Measurements from ENCODE around the gene HPF1. TPM values are rescaled to one million over a fixed set of nuclear protein-coding genes. Genes with fewer than 3 reads are reported as not detected.

The HPF1 gene
- total and polyA plus RNA-seq, 2 of the 13 experiments (the other 11 are each of a cell fraction or from before 2014, with no cell fraction given), result 5.1 to 14.8 TPM

DNA sequence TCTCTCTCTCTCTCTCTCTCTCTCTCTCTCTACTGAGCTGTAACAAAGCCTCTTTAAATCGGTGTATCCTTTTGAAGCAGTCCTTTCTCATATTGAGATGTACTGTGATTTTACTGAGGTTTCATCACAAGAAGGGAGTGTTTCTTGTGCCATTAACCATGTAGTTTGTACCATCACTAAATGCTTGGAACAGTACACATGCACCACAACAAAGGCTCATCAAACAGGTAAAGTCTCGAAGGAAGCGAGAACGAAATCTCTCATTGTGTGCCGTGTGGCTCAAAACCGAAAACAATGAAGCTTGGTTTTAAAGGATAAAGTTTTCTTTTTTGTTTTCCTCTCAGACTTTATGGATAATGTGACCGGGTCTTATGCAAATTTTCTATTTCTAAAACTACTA lies 37.2 kb downstream of the HPF1 start:
- H3K36me3 ChIP-seq (replicated peaks in 1 of 2; ENCODE audit: control insufficient read depth in 1 of 2, insufficient read depth in 2 of 2, low read length in 2 of 2), result peaks cover 1 to 9% of the 10 kb centered on the region in 2 experiments; a peak in 1 of 5 replicates
- BruUV-seq (replicated peaks), result no TSS peak
- no peak overlapping the region for H3K4me2 ChIP-seq (ENCODE audit: low read depth, low read length)
- FAIRE-seq (no peak), DNase-seq (ENCODE audit: low spot score) (no peak), ATAC-seq (no peak)
- POLR2A ChIA-PET, result no interaction called here
- no peaks in the 10 kb centered on the region for H4K20me1 ChIP-seq (ENCODE audit: insufficient read depth, low read length)
- H2AFZ ChIP-seq (ENCODE audit: low read length), result no peak overlapping the region
- H3K9me3 ChIP-seq (ENCODE audit: low read length), result no peaks in the 10 kb centered on the region
- CTCF ChIA-PET (ENCODE audit: low intra/inter-chr PET ratio, low total read pairs), result no interaction called here
- no peaks in the 10 kb centered on the region for H3K27me3 ChIP-seq (ENCODE audit: control insufficient read depth in 1 of 2, insufficient read depth in 2 of 2, low read length in 2 of 2)
- no peaks in the 10 kb centered on the region for H3K79me2 ChIP-seq (ENCODE audit: insufficient read depth, low read length)
- 97% methylated on average over 7 of the region's 7 CpGs for WGBS (ENCODE audit: low lambda C conversion rate)
- no peak overlapping the region for H3K4me3 ChIP-seq (replicated peaks in 1 of 3; ENCODE audit: insufficient read depth in 1 of 3, low read depth in 2 of 3, low read length in 3 of 3)
- intact Hi-C loops (cut with micrococcal nuclease; ENCODE audit: unreplicated experiment), result no loop called here
- no peaks in the 10 kb centered on the region for H3K4me1 ChIP-seq (ENCODE audit: insufficient read depth, low read length)
- TF ChIP-seq KLF6 (CRISPR knock-in tag; IDR thresholded peaks at IDR 0.05) (no peak), ARNT2 (CRISPR knock-in tag; IDR thresholded peaks at IDR 0.05; ENCODE audit: low read depth) (no peak), SUZ12 (IDR thresholded peaks at IDR 0.05; ENCODE audit: low read depth, low read length) (no peak), ZKSCAN1 (IDR thresholded peaks at IDR 0.05; ENCODE audit: low read length) (no peak), JUND (CRISPR knock-in tag; IDR thresholded peaks at IDR 0.05) (no peak)
- no peak overlapping the region for H3K27ac ChIP-seq (ENCODE audit: extremely low read length, insufficient read depth, low read length)
- in situ Hi-C loops (cut with HindIII; ENCODE audit: extremely low pct_ligation_motif_present, low pct_unique_long_range_greater_than_20kb), result no loop called here
- no peak overlapping the region for H3K9ac ChIP-seq (ENCODE audit: insufficient read depth, low read depth, low read length)

DNA sequence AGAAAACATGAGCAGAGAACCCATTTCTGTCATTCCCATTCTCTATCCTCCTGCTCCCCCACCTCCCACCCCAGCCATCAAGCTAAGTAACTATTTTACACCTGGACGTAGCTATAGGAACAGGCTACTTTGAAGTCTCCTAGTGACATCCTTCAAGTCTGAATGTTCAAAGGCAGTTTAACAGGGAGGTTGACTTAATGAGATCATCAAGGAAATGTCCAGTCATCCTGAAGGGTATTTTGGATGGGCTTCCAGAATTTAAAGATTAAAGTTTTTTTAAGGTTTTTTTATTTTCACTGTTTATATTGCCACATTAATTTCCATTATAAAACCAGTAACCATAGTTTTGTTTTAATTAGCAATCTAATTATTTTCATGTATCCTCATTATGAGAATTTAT lies 41.1 kb downstream of the HPF1 start:
- no peaks in the 10 kb centered on the region for H3K9me3 ChIP-seq (ENCODE audit: low read length)
- CTCF ChIA-PET (ENCODE audit: low intra/inter-chr PET ratio, low total read pairs), result no interaction called here
- intact Hi-C loops (cut with micrococcal nuclease; ENCODE audit: unreplicated experiment) (no loop called here), in situ Hi-C loops (cut with HindIII; ENCODE audit: extremely low pct_ligation_motif_present, low pct_unique_long_range_greater_than_20kb) (loop anchor here (10.0 kb wide), 1 partner anchor 102 kb away; the partner anchor contains the start of gene NEK1)
- peaks cover 4 to 15% of the 10 kb centered on the region in 2 experiments; a peak in 2 of 5 replicates for H3K36me3 ChIP-seq (replicated peaks in 1 of 2; ENCODE audit: control insufficient read depth in 1 of 2, insufficient read depth in 2 of 2, low read length in 2 of 2)
- WGBS (ENCODE audit: low lambda C conversion rate), result 88% methylated on average over 1 of the region's 1 CpG
- H3K79me2 ChIP-seq (ENCODE audit: insufficient read depth, low read length), result no peaks in the 10 kb centered on the region
- POLR2A ChIA-PET, result interaction anchor here (0.7 kb wide), 1 partner anchor 12 kb away, joined by 3 read pairs; no protein-coding TSS in a partner anchor
- no peak for ATAC-seq
- no peak overlapping the region for H3K27ac ChIP-seq (ENCODE audit: extremely low read length, insufficient read depth, low read length)
- H4K20me1 ChIP-seq (ENCODE audit: insufficient read depth, low read length), result no peaks in the 10 kb centered on the region
- no peak overlapping the region for H3K9ac ChIP-seq (ENCODE audit: insufficient read depth, low read depth, low read length)
- no peak overlapping the region for H2AFZ ChIP-seq (ENCODE audit: low read length)
- BruUV-seq (replicated peaks), result no TSS peak
- H3K27me3 ChIP-seq (ENCODE audit: control insufficient read depth in 1 of 2, insufficient read depth in 2 of 2, low read length in 2 of 2), result no peaks in the 10 kb centered on the region
- FAIRE-seq, result no peak
- H3K4me1 ChIP-seq (ENCODE audit: insufficient read depth, low read length), result no peaks in the 10 kb centered on the region
- DNase-seq (ENCODE audit: low spot score), result no peak
- no peak overlapping the region for H3K4me3 ChIP-seq (replicated peaks in 1 of 3; ENCODE audit: insufficient read depth in 1 of 3, low read depth in 2 of 3, low read length in 3 of 3)
- H3K4me2 ChIP-seq (ENCODE audit: low read depth, low read length), result no peak overlapping the region
- TF ChIP-seq HOXA5 (CRISPR knock-in tag; IDR thresholded peaks at IDR 0.05) (no peak), ZNF383 (CRISPR knock-in tag; IDR thresholded peaks at IDR 0.05; ENCODE audit: borderline replicate concordance) (no peak), FOXA1 (IDR thresholded peaks at IDR 0.05) (no peak), FOXA1 (CRISPR knock-in tag; IDR thresholded peaks at IDR 0.05) (no peak), TEAD2 (CRISPR knock-in tag; IDR thresholded peaks at IDR 0.05) (no peak), CREB1 (IDR thresholded peaks at IDR 0.05) (no peak), CREB1 (CRISPR knock-in tag; IDR thresholded peaks at IDR 0.05) (no peak), ZNF546 (CRISPR knock-in tag; conservative IDR thresholded peaks at IDR 0.05) (no peak), BHLHE40 (IDR thresholded peaks at IDR 0.05; ENCODE audit: low read length) (no peak), ZNF83 (CRISPR knock-in tag; IDR thresholded peaks at IDR 0.05; ENCODE audit: borderline replicate concordance) (no peak), ZSCAN22 (CRISPR knock-in tag; IDR thresholded peaks at IDR 0.05) (no peak)
- TF ChIP-seq, protein P1, sequence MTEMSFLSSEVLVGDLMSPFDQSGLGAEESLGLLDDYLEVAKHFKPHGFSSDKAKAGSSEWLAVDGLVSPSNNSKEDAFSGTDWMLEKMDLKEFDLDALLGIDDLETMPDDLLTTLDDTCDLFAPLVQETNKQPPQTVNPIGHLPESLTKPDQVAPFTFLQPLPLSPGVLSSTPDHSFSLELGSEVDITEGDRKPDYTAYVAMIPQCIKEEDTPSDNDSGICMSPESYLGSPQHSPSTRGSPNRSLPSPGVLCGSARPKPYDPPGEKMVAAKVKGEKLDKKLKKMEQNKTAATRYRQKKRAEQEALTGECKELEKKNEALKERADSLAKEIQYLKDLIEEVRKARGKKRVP (CRISPR knock-in tag; IDR thresholded peaks at IDR 0.05), result no peak
- TF ChIP-seq, protein P2, sequence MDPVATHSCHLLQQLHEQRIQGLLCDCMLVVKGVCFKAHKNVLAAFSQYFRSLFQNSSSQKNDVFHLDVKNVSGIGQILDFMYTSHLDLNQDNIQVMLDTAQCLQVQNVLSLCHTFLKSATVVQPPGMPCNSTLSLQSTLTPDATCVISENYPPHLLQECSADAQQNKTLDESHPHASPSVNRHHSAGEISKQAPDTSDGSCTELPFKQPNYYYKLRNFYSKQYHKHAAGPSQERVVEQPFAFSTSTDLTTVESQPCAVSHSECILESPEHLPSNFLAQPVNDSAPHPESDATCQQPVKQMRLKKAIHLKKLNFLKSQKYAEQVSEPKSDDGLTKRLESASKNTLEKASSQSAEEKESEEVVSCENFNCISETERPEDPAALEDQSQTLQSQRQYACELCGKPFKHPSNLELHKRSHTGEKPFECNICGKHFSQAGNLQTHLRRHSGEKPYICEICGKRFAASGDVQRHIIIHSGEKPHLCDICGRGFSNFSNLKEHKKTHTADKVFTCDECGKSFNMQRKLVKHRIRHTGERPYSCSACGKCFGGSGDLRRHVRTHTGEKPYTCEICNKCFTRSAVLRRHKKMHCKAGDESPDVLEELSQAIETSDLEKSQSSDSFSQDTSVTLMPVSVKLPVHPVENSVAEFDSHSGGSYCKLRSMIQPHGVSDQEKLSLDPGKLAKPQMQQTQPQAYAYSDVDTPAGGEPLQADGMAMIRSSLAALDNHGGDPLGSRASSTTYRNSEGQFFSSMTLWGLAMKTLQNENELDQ (CRISPR knock-in tag; IDR thresholded peaks at IDR 0.05; ENCODE audit: borderline replicate concordance), result no peak
- TF ChIP-seq, protein P3, sequence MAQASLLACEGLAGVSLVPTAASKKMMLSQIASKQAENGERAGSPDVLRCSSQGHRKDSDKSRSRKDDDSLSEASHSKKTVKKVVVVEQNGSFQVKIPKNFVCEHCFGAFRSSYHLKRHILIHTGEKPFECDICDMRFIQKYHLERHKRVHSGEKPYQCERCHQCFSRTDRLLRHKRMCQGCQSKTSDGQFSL (CRISPR knock-in tag; IDR thresholded peaks at IDR 0.05), result no peak

All from HepG2 (cell line).